ENCODE results near the gene GIN1.

Gene GIN1

GRCh38 chr5:103102234-103102633 lies 17.7 kb downstream of the GIN1 start:
- TF ChIP-seq Cebpa-rat (IDR thresholded peaks at IDR 0.05) = no peak

DNA sequence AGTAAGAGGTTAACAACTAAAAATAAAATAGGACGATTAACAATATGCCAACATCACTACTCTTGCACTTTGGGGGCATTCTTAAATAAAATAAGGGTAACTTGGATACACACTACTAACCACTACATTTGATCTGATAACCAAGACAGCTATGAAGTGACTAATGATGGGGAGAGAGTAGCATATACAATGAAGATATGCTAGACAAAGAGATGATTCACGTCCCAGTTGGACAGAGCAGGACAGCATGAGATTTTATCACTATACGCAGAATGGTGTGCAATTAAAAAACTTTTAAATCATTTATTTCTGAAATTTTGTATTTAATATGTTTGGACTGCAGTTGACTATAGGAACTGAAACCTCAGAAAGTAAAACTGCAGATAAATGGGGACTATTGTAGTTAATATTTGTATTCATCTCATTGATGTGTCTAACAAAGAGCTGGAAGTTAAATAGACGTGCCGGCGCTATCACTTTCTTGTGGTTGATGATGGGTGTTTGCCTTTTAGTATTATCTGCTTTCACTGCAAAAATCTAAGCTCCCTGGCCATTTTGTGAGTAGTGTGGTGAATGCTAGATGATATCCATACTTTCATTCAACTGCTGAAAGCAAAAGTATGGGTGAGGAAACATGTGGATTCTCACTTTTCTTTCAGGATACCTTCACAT lies 18.7 kb downstream of the GIN1 start:
- H3K9me3 ChIP-seq (replicated peaks in 1 of 11) = no peaks in the 10 kb centered on the region
- H3K27ac ChIP-seq = no peak overlapping the region
- H3K4me1 ChIP-seq = no peaks in the 10 kb centered on the region
- H3K9ac ChIP-seq = no peak overlapping the region
- H3K4me3 ChIP-seq = no peak overlapping the region
- peaks cover 12 to 96% (median 34%) of the 10 kb centered on the region in 11 experiments; a peak in 21 of 22 replicates for H3K36me3 ChIP-seq
- no peak overlapping the region for H3K4me2 ChIP-seq
- H3K27me3 ChIP-seq = no peaks in the 10 kb centered on the region
- no peaks in the 10 kb centered on the region; a peak in 1 of 22 replicates for H4K20me1 ChIP-seq
- no peak for TF ChIP-seq Cebpa-rat (IDR thresholded peaks at IDR 0.05)

More at GRCh38 chr5:103102234-103102633, 17.7 kb downstream of the GIN1 start:
- Histone ChIP-seq H3K27me3 (no peaks in the 10 kb centered on the region), H3K27ac (no peak overlapping the region), H3K9ac (no peak overlapping the region), H3K4me2 (no peak overlapping the region), H3K4me1 (peaks cover 0 to 2% (median 0%) of the 10 kb centered on the region in 10 experiments; a peak in 4 of 20 replicates), H4K20me1 (no peaks in the 10 kb centered on the region; a peak in 1 of 22 replicates), H3K4me3 (no peak overlapping the region), H3K36me3 (peaks cover 13 to 96% (median 34%) of the 10 kb centered on the region in 11 experiments; a peak in 21 of 22 replicates), H3K9me3 (replicated peaks in 1 of 11) (no peaks in the 10 kb centered on the region)

GRCh38 chr5:103098993-103099392 lies 20.9 kb downstream of the GIN1 start:
- Histone ChIP-seq H3K27ac (no peak overlapping the region), H3K36me3 (peaks cover 12 to 97% (median 33%) of the 10 kb centered on the region in 11 experiments; a peak in 20 of 22 replicates), H3K9ac (no peak overlapping the region), H4K20me1 (no peaks in the 10 kb centered on the region; a peak in 1 of 22 replicates), H3K9me3 (replicated peaks in 1 of 11) (no peaks in the 10 kb centered on the region), H3K4me2 (no peak overlapping the region), H3K27me3 (no peaks in the 10 kb centered on the region), H3K4me3 (no peak overlapping the region), H3K4me1 (peaks cover 0 to 3% (median 0%) of the 10 kb centered on the region in 10 experiments; a peak in 1 of 20 replicates)
- TF ChIP-seq Cebpa-rat (IDR thresholded peaks at IDR 0.05) = no peak

GRCh38 chr5:103094737-103095136 lies 25.2 kb downstream of the GIN1 start:
- H3K27me3 ChIP-seq = no peaks in the 10 kb centered on the region
- H3K27ac ChIP-seq = no peak overlapping the region
- peaks cover 0 to 3% (median 0%) of the 10 kb centered on the region in 10 experiments; a peak in 1 of 20 replicates for H3K4me1 ChIP-seq
- H3K9me3 ChIP-seq (replicated peaks in 1 of 11) = peaks cover 0 to 4% (median 0%) of the 10 kb centered on the region in 11 experiments; a peak in 1 of 22 replicates
- no peak overlapping the region for H3K9ac ChIP-seq
- H3K4me2 ChIP-seq = no peak overlapping the region
- no peak for TF ChIP-seq Cebpa-rat (IDR thresholded peaks at IDR 0.05)
- H4K20me1 ChIP-seq = no peaks in the 10 kb centered on the region
- no peak overlapping the region for H3K4me3 ChIP-seq
- peaks cover 8 to 94% (median 26%) of the 10 kb centered on the region in 11 experiments for H3K36me3 ChIP-seq

DNA sequence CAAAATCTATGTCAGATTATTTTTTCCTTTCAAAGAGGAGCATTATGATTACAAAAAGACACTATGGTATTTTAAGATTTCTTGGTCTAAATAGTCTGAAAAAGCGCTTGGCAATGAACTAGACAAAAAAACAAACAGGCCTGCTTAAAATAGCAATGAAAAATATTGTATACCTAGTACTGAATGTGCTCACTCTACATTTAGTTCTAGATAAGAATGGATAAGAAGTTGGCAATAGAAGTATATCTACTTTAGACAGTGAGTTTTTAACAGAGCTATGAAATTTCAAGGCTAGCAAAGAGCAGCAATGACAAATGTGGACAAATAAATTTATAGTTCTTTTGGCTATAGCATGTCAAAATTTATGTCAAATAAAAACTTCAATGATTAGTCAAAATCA lies 26.2 kb downstream of the GIN1 start:
- no peak overlapping the region for H3K4me2 ChIP-seq
- no peak overlapping the region for H3K9ac ChIP-seq
- H4K20me1 ChIP-seq = no peaks in the 10 kb centered on the region
- H3K27ac ChIP-seq = no peak overlapping the region
- H3K36me3 ChIP-seq = peaks cover 8 to 95% (median 30%) of the 10 kb centered on the region in 11 experiments
- H3K4me1 ChIP-seq = peaks cover 0 to 3% (median 0%) of the 10 kb centered on the region in 10 experiments; a peak in 1 of 20 replicates
- H3K9me3 ChIP-seq (replicated peaks in 1 of 11) = peaks cover 0 to 4% (median 0%) of the 10 kb centered on the region in 11 experiments; a peak in 1 of 22 replicates
- no peaks in the 10 kb centered on the region for H3K27me3 ChIP-seq
- no peak for TF ChIP-seq Cebpa-rat (IDR thresholded peaks at IDR 0.05)
- no peak overlapping the region for H3K4me3 ChIP-seq

- peaks cover 0 to 3% (median 0%) of the 10 kb centered on the region in 10 experiments; a peak in 1 of 20 replicates for H3K4me1 ChIP-seq
- no peak overlapping the region for H3K27ac ChIP-seq
- peaks cover 0 to 4% (median 0%) of the 10 kb centered on the region in 11 experiments; a peak in 2 of 22 replicates for H3K9me3 ChIP-seq (replicated peaks in 1 of 11)
- no peak overlapping the region for H3K9ac ChIP-seq
- TF ChIP-seq Cebpa-rat (IDR thresholded peaks at IDR 0.05) = no peak
- H3K4me2 ChIP-seq = no peak overlapping the region
- H3K4me3 ChIP-seq = no peak overlapping the region
- no peaks in the 10 kb centered on the region for H4K20me1 ChIP-seq
- peaks cover 15 to 97% (median 38%) of the 10 kb centered on the region in 11 experiments for H3K36me3 ChIP-seq
- H3K27me3 ChIP-seq = no peaks in the 10 kb centered on the region
Observed at GRCh38 chr5:103092676-103093075, 27.3 kb downstream of the GIN1 start.

DNA sequence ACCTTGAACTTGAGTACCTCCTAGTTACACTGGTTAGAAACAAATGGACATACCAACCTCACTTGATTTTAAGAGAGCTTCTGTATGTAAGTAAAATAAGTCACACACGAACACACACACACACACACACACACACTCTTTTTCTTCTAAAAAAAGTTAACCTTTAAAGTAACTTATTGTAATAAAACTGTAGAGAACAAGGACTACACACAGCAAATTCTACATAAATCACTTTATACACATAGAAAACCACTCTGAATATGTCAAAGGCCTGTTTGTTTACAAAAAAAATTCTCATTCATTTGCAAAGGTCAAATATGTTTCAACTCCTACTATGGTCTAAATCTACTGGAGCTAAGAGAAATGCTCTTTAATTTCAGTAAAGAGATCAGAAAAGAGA lies 29.1 kb downstream of the GIN1 start:
- Histone ChIP-seq H3K36me3 (peaks cover 31 to 97% (median 46%) of the 10 kb centered on the region in 11 experiments), H3K4me2 (no peak overlapping the region), H3K9ac (no peak overlapping the region), H3K27me3 (no peaks in the 10 kb centered on the region), H3K4me1 (peaks cover 0 to 2% (median 0%) of the 10 kb centered on the region in 10 experiments; a peak in 1 of 20 replicates), H4K20me1 (no peaks in the 10 kb centered on the region), H3K4me3 (no peak overlapping the region), H3K27ac (no peak overlapping the region), H3K9me3 (replicated peaks in 1 of 11) (peaks cover 0 to 9% (median under 1%) of the 10 kb centered on the region in 11 experiments; a peak in 6 of 22 replicates)
- no peak for TF ChIP-seq Cebpa-rat (IDR thresholded peaks at IDR 0.05)

- TF ChIP-seq Cebpa-rat (IDR thresholded peaks at IDR 0.05) = no peak
- H3K4me3 ChIP-seq = no peak overlapping the region
- H3K36me3 ChIP-seq = peaks cover 42 to 97% (median 57%) of the 10 kb centered on the region in 11 experiments
- H3K9me3 ChIP-seq (replicated peaks in 1 of 11) = peaks cover 7 to 25% (median 14%) of the 10 kb centered on the region in 11 experiments
- H3K27me3 ChIP-seq = no peaks in the 10 kb centered on the region
- H3K4me2 ChIP-seq = no peak overlapping the region
- no peaks in the 10 kb centered on the region for H3K4me1 ChIP-seq
- H3K9ac ChIP-seq = no peak overlapping the region
- H4K20me1 ChIP-seq = no peaks in the 10 kb centered on the region
- H3K27ac ChIP-seq = no peak overlapping the region
Observed at GRCh38 chr5:103089272-103089671, 30.7 kb downstream of the GIN1 start.

- H3K9me3 ChIP-seq (replicated peaks in 1 of 11) = peaks cover 16 to 43% (median 30%) of the 10 kb centered on the region in 11 experiments
- H3K4me1 ChIP-seq = no peaks in the 10 kb centered on the region
- no peak overlapping the region for H3K4me3 ChIP-seq
- no peak for TF ChIP-seq Cebpa-rat (IDR thresholded peaks at IDR 0.05)
- no peak overlapping the region for H3K4me2 ChIP-seq
- H3K27ac ChIP-seq = no peak overlapping the region
- H3K9ac ChIP-seq = no peak overlapping the region
- H3K27me3 ChIP-seq = no peaks in the 10 kb centered on the region
- no peaks in the 10 kb centered on the region for H4K20me1 ChIP-seq
- peaks cover 34 to 81% (median 57%) of the 10 kb centered on the region in 11 experiments for H3K36me3 ChIP-seq
Observed at GRCh38 chr5:103086547-103086946, 33.4 kb downstream of the GIN1 start.
